GM19372 (cell line): Measurements from ENCODE around the gene BRD4.
"Not testable (repeated sequence)": the region's sequence is repeated elsewhere in the genome, so short reads cannot be mapped to it uniquely, and the experiment has no call there.

Experiments used
- ATAC-seq: cut with Tn5 transposase; IDR thresholded peaks from one replicate; pipeline ENCODE4 v1.9.1; 2021; ENCODE audit warnings: mild to moderate bottlenecking, low read depth, moderate library complexity; ENCODE audit not compliant: unreplicated experiment

BRD4 gene

GRCh38 chr19:15332311-15332996, at the start of gene BRD4:
TSS of gene BRD4 (minus strand) at chr19:15332539. CDS start at chr19:15273099, 59,440 bp downstream.
- ATAC-seq, result peak; percentile 50

- ATAC-seq, result no peak
Observed at GRCh38 chr19:15381864-15382263, 49.5 kb upstream of the BRD4 start.

GRCh38 chr19:15381429-15381828, 49.1 kb upstream of the BRD4 start:
- no peak for ATAC-seq

- peak; percentile 11 for ATAC-seq
Observed at GRCh38 chr19:15379999-15380647, 47.8 kb upstream of the BRD4 start.

GRCh38 chr19:15379083-15379998, 47.0 kb upstream of the BRD4 start, which contains the start of gene AKAP8:
TSS of gene AKAP8 (minus strand) at chr19:15379787. CDS start at chr19:15379731, 56 bp downstream.
- ATAC-seq, result peak; percentile 85

GRCh38 chr19:15378534-15379082, 46.3 kb upstream of the BRD4 start:
- ATAC-seq, result no peak

GRCh38 chr19:15374796-15375440, 42.6 kb upstream of the BRD4 start:
- no peak for ATAC-seq

GRCh38 chr19:15374105-15374651, 41.8 kb upstream of the BRD4 start:
- no peak for ATAC-seq

GRCh38 chr19:15373644-15374043, 41.3 kb upstream of the BRD4 start:
- ATAC-seq, result no peak

GRCh38 chr19:15372891-15373301, 40.6 kb upstream of the BRD4 start:
- no peak for ATAC-seq

- no peak for ATAC-seq
Observed at GRCh38 chr19:15372470-15372869, 40.1 kb upstream of the BRD4 start.

GRCh38 chr19:15371786-15372380, 39.5 kb upstream of the BRD4 start:
- ATAC-seq, result no peak

GRCh38 chr19:15371119-15371518, 38.8 kb upstream of the BRD4 start:
- no peak for ATAC-seq

GRCh38 chr19:15369594-15369891, 37.2 kb upstream of the BRD4 start:
- ATAC-seq, result no peak

GRCh38 chr19:15368798-15369593, 36.7 kb upstream of the BRD4 start:
- ATAC-seq, result no peak

GRCh38 chr19:15368051-15368632, 35.8 kb upstream of the BRD4 start:
- ATAC-seq, result no peak

- ATAC-seq, result no peak
Observed at GRCh38 chr19:15367439-15367838, 35.1 kb upstream of the BRD4 start.

GRCh38 chr19:15365264-15365663, 32.9 kb upstream of the BRD4 start:
- ATAC-seq, result no peak

- not testable (repeated sequence) for ATAC-seq
Observed at GRCh38 chr19:15363791-15364190, 31.5 kb upstream of the BRD4 start.
